Measurements from ENCODE around the gene TUBA8.

- TF ChIP-seq CTCF (IDR thresholded peaks at IDR 0.05) (no peak), POLR2AphosphoS5 (IDR thresholded peaks at IDR 0.05; ENCODE audit: low read depth, low read length) (no peak), TCF7L2 (IDR thresholded peaks at IDR 0.05; ENCODE audit: low read depth, low read length) (no peak), REST (IDR thresholded peaks at IDR 0.05; ENCODE audit: insufficient read depth in 1 of 2, low read depth in 2 of 2, low read length in 1 of 2) (no peak)
These were observed 1.2 kb downstream of the TUBA8 start for GRCh38 chr22:18111759-18112330.
